ACC112 (cell line): ENCODE results near the gene PYDC2.

Experiments used
- H2AFZ ChIP-seq: fragments of 200-600 bp; sonication (generic); one replicate; pipeline ENCODE4 v1.6.0; 2017; ENCODE audit warnings: antibody characterized with exemption, low read length; ENCODE audit not compliant: unreplicated experiment
- H3K27ac ChIP-seq: fragments of 200-600 bp; sonication (generic); 2 replicates; pipeline ENCODE4 v1.5.1; 2014; ENCODE audit warnings: low read depth, mild to moderate bottlenecking, antibody characterized with exemption, low read length, moderate library complexity
- H3K27me3 ChIP-seq: fragments of 200-600 bp; sonication (generic); 2 replicates; pipeline ENCODE4 v1.6.1; 2014; ENCODE audit warnings: mild to moderate bottlenecking, antibody characterized with exemption, low read length, moderate library complexity, mixed read lengths; ENCODE audit not compliant: insufficient read depth
- H3K36me3 ChIP-seq: fragments of 200-600 bp; sonication (generic); 2 replicates; pipeline ENCODE4 v1.6.1; 2016; ENCODE audit warnings: mild to moderate bottlenecking, antibody characterized with exemption, low read length, moderate library complexity, mixed read lengths; ENCODE audit not compliant: insufficient read depth
- H3K4me1 ChIP-seq: fragments of 200-600 bp; sonication (generic); one replicate; pipeline ENCODE4 v1.6.1; 2016; ENCODE audit warnings: low read length, mixed read lengths; ENCODE audit not compliant: insufficient read depth, unreplicated experiment, control insufficient read depth
- H3K4me3 ChIP-seq: fragments of 200-600 bp; sonication (generic); 2 replicates; pipeline ENCODE4 v1.5.1; 2014; ENCODE audit warnings: mild to moderate bottlenecking, low read depth, low read length
- H3K79me2 ChIP-seq: fragments of 200-600 bp; sonication (generic); one replicate; pipeline ENCODE4 v1.6.0; 2016; ENCODE audit warnings: low read length; ENCODE audit not compliant: control insufficient read depth, unreplicated experiment, insufficient read depth

PYDC2 gene

GRCh38 chr3:191430103-191430502 lies 30.9 kb upstream of the PYDC2 start:
- Histone ChIP-seq H3K27ac (no peak overlapping the region), H3K27me3 (peaks cover 16% of the 10 kb centered on the region), H3K4me1 (no peaks in the 10 kb centered on the region), H3K4me3 (no peak overlapping the region), H3K36me3 (no peaks in the 10 kb centered on the region), H2AFZ (no peak overlapping the region), H3K79me2 (no peaks in the 10 kb centered on the region)

GRCh38 chr3:191431160-191431822 lies 29.7 kb upstream of the PYDC2 start:
- Histone ChIP-seq H3K27ac (no peak overlapping the region), H3K36me3 (no peaks in the 10 kb centered on the region), H2AFZ (no peak overlapping the region), H3K4me3 (no peak overlapping the region), H3K4me1 (no peaks in the 10 kb centered on the region), H3K79me2 (no peaks in the 10 kb centered on the region), H3K27me3 (peaks cover 20% of the 10 kb centered on the region; the same call in 1 of the 2 replicates)

GRCh38 chr3:191432162-191432561 lies 28.8 kb upstream of the PYDC2 start:
- Histone ChIP-seq H2AFZ (no peak overlapping the region), H3K79me2 (no peaks in the 10 kb centered on the region), H3K27ac (no peak overlapping the region), H3K4me1 (no peaks in the 10 kb centered on the region), H3K36me3 (no peaks in the 10 kb centered on the region), H3K27me3 (peaks cover 28% of the 10 kb centered on the region), H3K4me3 (no peak overlapping the region)

- Histone ChIP-seq H3K4me3 (no peak overlapping the region), H2AFZ (no peak overlapping the region), H3K36me3 (no peaks in the 10 kb centered on the region), H3K27me3 (peaks cover 36% of the 10 kb centered on the region), H3K79me2 (no peaks in the 10 kb centered on the region), H3K27ac (no peak overlapping the region), H3K4me1 (no peaks in the 10 kb centered on the region)
Measured at GRCh38 chr3:191434024-191434423, 26.9 kb upstream of the PYDC2 start.

- Histone ChIP-seq H3K4me3 (no peak overlapping the region), H2AFZ (no peak overlapping the region), H3K36me3 (no peaks in the 10 kb centered on the region), H3K79me2 (no peaks in the 10 kb centered on the region), H3K27ac (no peak overlapping the region), H3K27me3 (peaks cover 33% of the 10 kb centered on the region), H3K4me1 (no peaks in the 10 kb centered on the region)
Measured at GRCh38 chr3:191435981-191436380, 25.0 kb upstream of the PYDC2 start.

- Histone ChIP-seq H3K79me2 (no peaks in the 10 kb centered on the region), H3K27me3 (peaks cover 38% of the 10 kb centered on the region), H3K4me3 (no peak overlapping the region), H3K27ac (no peak overlapping the region), H3K4me1 (no peaks in the 10 kb centered on the region), H2AFZ (no peak overlapping the region), H3K36me3 (no peaks in the 10 kb centered on the region)
Measured at GRCh38 chr3:191438150-191438814, 22.7 kb upstream of the PYDC2 start.

- Histone ChIP-seq H2AFZ (no peak overlapping the region), H3K36me3 (no peaks in the 10 kb centered on the region), H3K4me1 (no peaks in the 10 kb centered on the region), H3K79me2 (no peaks in the 10 kb centered on the region), H3K4me3 (no peak overlapping the region), H3K27ac (no peak overlapping the region), H3K27me3 (peaks cover 34% of the 10 kb centered on the region)
Measured at GRCh38 chr3:191440532-191440931, 20.4 kb upstream of the PYDC2 start.

GRCh38 chr3:191441687-191442086 lies 19.3 kb upstream of the PYDC2 start:
- peaks cover 24% of the 10 kb centered on the region for H3K27me3 ChIP-seq
- no peaks in the 10 kb centered on the region for H3K79me2 ChIP-seq
- no peaks in the 10 kb centered on the region for H3K36me3 ChIP-seq
- H3K4me3 ChIP-seq = no peak overlapping the region
- no peak overlapping the region for H2AFZ ChIP-seq
- H3K27ac ChIP-seq = no peak overlapping the region
- no peaks in the 10 kb centered on the region for H3K4me1 ChIP-seq

GRCh38 chr3:191444569-191444968 lies 16.4 kb upstream of the PYDC2 start:
- no peaks in the 10 kb centered on the region for H3K79me2 ChIP-seq
- H3K27ac ChIP-seq = no peak overlapping the region
- no peaks in the 10 kb centered on the region for H3K4me1 ChIP-seq
- no peak overlapping the region for H3K4me3 ChIP-seq
- H3K27me3 ChIP-seq = peaks cover 11% of the 10 kb centered on the region; the same call in 1 of the 2 replicates
- no peaks in the 10 kb centered on the region for H3K36me3 ChIP-seq
- no peak overlapping the region for H2AFZ ChIP-seq

GRCh38 chr3:191449256-191449655 lies 11.7 kb upstream of the PYDC2 start:
- no peaks in the 10 kb centered on the region for H3K4me1 ChIP-seq
- no peak overlapping the region for H2AFZ ChIP-seq
- H3K36me3 ChIP-seq = no peaks in the 10 kb centered on the region
- H3K27me3 ChIP-seq = 0 out of 2 replicates have a peak, but pooled peaks cover 6% of the 10 kb centered on the region
- H3K27ac ChIP-seq = no peak overlapping the region
- no peaks in the 10 kb centered on the region for H3K79me2 ChIP-seq
- H3K4me3 ChIP-seq = no peak overlapping the region
